ENCODE measurements around the gene ENPP6.

ENPP6 gene

GRCh38 chr4:184196730-184197385 lies 20.8 kb downstream of the ENPP6 start:
- H3K27ac ChIP-seq (ENCODE audit: extremely low read depth, low read depth, low read length), result no peak overlapping the region
- CTCF ChIA-PET, result interaction anchor here (1.3 kb wide), 1 partner anchor 54 kb away, joined by 3 read pairs; no protein-coding TSS in a partner anchor
- POLR2A ChIA-PET, result no interaction called here
- no peaks in the 10 kb centered on the region for H3K36me3 ChIP-seq (ENCODE audit: control insufficient read depth in 2 of 2, insufficient read depth in 1 of 2, low read length in 2 of 2)
- no peaks in the 10 kb centered on the region for H3K4me1 ChIP-seq (ENCODE audit: control insufficient read depth, insufficient read depth, low read length)
- no peak for TF ChIP-seq KLF16 (tag by site-specific recombination; IDR thresholded peaks at IDR 0.05)
- no peak for TF ChIP-seq ZNF211 (tag by site-specific recombination; IDR thresholded peaks at IDR 0.05; ENCODE audit: low read depth)
- no peak for TF ChIP-seq ZNF311 (tag by site-specific recombination; IDR thresholded peaks at IDR 0.05; ENCODE audit: borderline replicate concordance)
- no peak for TF ChIP-seq ZNF560 (tag by site-specific recombination; IDR thresholded peaks at IDR 0.05; ENCODE audit: borderline replicate concordance)
- no peak for TF ChIP-seq ZNF423 (tag by site-specific recombination; IDR thresholded peaks at IDR 0.05)
- TF ChIP-seq ZNF488 (tag by site-specific recombination; IDR thresholded peaks at IDR 0.05), result no peak
- TF ChIP-seq PRDM6 (tag by site-specific recombination; IDR thresholded peaks at IDR 0.05), result no peak
- TF ChIP-seq ZNF16 (tag by site-specific recombination; IDR thresholded peaks at IDR 0.05; ENCODE audit: low read depth), result no peak
- no peak for TF ChIP-seq ZBTB8A (tag by site-specific recombination; IDR thresholded peaks at IDR 0.05)
- no peak for TF ChIP-seq IKZF3 (tag by site-specific recombination; IDR thresholded peaks at IDR 0.05)
- no peak for TF ChIP-seq ZFHX2 (tag by site-specific recombination; conservative IDR thresholded peaks at IDR 0.05)
- TF ChIP-seq HOXC10 (CRISPR knock-in tag; IDR thresholded peaks at IDR 0.05), result no peak
- TF ChIP-seq ZNF157 (tag by site-specific recombination; IDR thresholded peaks at IDR 0.05), result no peak
- TF ChIP-seq ZNF530 (tag by site-specific recombination; IDR thresholded peaks at IDR 0.05; ENCODE audit: low read depth), result no peak
- no peak overlapping the region for H3K4me3 ChIP-seq (ENCODE audit: low read depth, low read length)
- H3K9me3 ChIP-seq (ENCODE audit: control insufficient read depth, insufficient read depth, low read depth, low read length), result no peaks in the 10 kb centered on the region

GRCh38 chr4:184193556-184194525 lies 23.8 kb downstream of the ENPP6 start:
- Histone ChIP-seq H3K4me1 (ENCODE audit: control insufficient read depth, insufficient read depth, low read length) (no peaks in the 10 kb centered on the region), H3K27ac (ENCODE audit: extremely low read depth, low read depth, low read length) (no peak overlapping the region), H3K9me3 (ENCODE audit: control insufficient read depth, insufficient read depth, low read depth, low read length) (no peaks in the 10 kb centered on the region), H3K36me3 (ENCODE audit: control insufficient read depth in 2 of 2, insufficient read depth in 1 of 2, low read length in 2 of 2) (no peaks in the 10 kb centered on the region), H3K4me3 (ENCODE audit: low read depth, low read length) (no peak overlapping the region)
- no peak for TF ChIP-seq BCL11B (tag by site-specific recombination; IDR thresholded peaks at IDR 0.05; ENCODE audit: low read depth)
- TF ChIP-seq ZNF785 (tag by site-specific recombination; IDR thresholded peaks at IDR 0.05), result no peak
- TF ChIP-seq ZNF624 (tag by site-specific recombination; IDR thresholded peaks at IDR 0.05), result no peak
- no peak for TF ChIP-seq ZBTB10 (tag by site-specific recombination; IDR thresholded peaks at IDR 0.05)
- ChIA-PET POLR2A (no interaction called here), CTCF (interaction anchor here (0.6 kb wide), 1 partner anchor 55 kb away, joined by 3 read pairs; no protein-coding TSS in a partner anchor)

All from HEK293 (cell line).